HFF-Myc (cell line): ENCODE measurements around the gene RNF133.
"Not testable (repeated sequence)": the region's sequence is repeated elsewhere in the genome, so short reads cannot be mapped to it uniquely, and the experiment has no call there.

Experiments
- DNase-seq: peaks from one replicate; pipeline ENCODE4 v3.0.0-alpha.2; 2011; ENCODE audit warnings: low read depth; ENCODE audit errors: extremely low read depth
- H3K4me3 ChIP-seq: replicated peaks from 2 replicates; pipeline ENCODE4 v1.5.1; 2011; ENCODE audit warnings: low read depth, mild to moderate bottlenecking, control low read depth, low read length
- CTCF ChIP-seq: IDR thresholded peaks from 2 replicates; pipeline ENCODE4 v1.5.1; 2012; ENCODE audit warnings: mild to moderate bottlenecking, low read depth, low read length, control low read depth; ENCODE audit errors: missing control alignments

The RNF133 gene

GRCh38 chr7:122691569-122692235 is 7.2 kb downstream of the RNF133 start:
- no peak for TF ChIP-seq CTCF

GRCh38 chr7:122689346-122690109 is 9.4 kb downstream of the RNF133 start:
- H3K4me3 ChIP-seq: no peak overlapping the region
- no peak for DNase-seq
- no peak for TF ChIP-seq CTCF

More at GRCh38 chr7:122691569-122692235, 7.2 kb downstream of the RNF133 start:
- no peak overlapping the region for H3K4me3 ChIP-seq
- no peak for DNase-seq

GRCh38 chr7:122688400-122688998 is 10.4 kb downstream of the RNF133 start:
- no peak overlapping the region for H3K4me3 ChIP-seq
- DNase-seq: no peak
- TF ChIP-seq CTCF: no peak

- TF ChIP-seq CTCF: no peak
- H3K4me3 ChIP-seq: no peak overlapping the region
- no peak for DNase-seq
These were observed 12.5 kb downstream of the RNF133 start for GRCh38 chr7:122686360-122686878.

GRCh38 chr7:122684504-122684903 is 14.4 kb downstream of the RNF133 start:
- TF ChIP-seq CTCF: no peak
- no peak for DNase-seq
- H3K4me3 ChIP-seq: no peak overlapping the region

- no peak for DNase-seq
- TF ChIP-seq CTCF: no peak
- no peak overlapping the region for H3K4me3 ChIP-seq
These were observed 15.9 kb downstream of the RNF133 start for GRCh38 chr7:122682815-122683550.

- not testable (repeated sequence) for H3K4me3 ChIP-seq, DNase-seq
These were observed 17.7 kb downstream of the RNF133 start for GRCh38 chr7:122681186-122681585.
